GM12875 (cell line): ENCODE measurements around the gene ADAMTS7.
A peak's percentile ranks its signal among the peaks of the same experiment; 100 is the strongest.

Experiments
- H3K4me3 ChIP-seq: one replicate; pipeline ENCODE4 v1.5.1; 2011; ENCODE audit warnings: low read depth, low read length, control low read depth
- TF ChIP-seq, protein P1 (sequence below): IDR thresholded peaks from 2 replicates; pipeline ENCODE4 v1.5.1; 2011; ENCODE audit warnings: low read depth, mild to moderate bottlenecking, control low read depth, inconsistent platforms, low read length, moderate library complexity, borderline replicate concordance; ENCODE audit not compliant: insufficient read depth

ADAMTS7 gene

DNA sequence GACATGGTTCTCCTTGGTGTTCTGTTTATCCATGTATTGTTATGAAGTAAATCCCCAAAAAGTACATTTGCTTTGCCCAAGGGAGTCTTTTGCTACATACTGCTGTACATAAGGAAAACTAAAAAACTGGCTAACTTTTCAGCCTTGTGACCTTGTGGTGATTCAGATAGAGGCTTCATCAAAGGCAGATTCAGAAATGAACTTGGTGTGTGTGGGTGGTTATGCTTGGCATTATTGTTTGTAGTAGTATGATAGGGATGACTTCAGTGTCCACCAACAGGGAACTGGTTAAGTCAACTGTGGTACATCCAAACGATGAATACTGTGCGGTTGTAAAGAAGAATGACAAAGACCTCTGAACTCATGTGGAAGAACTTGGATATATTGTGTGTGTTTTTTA, 94.6 kb downstream of the ADAMTS7 start:
- H3K4me3 ChIP-seq = no peak overlapping the region
- TF ChIP-seq, protein P1, sequence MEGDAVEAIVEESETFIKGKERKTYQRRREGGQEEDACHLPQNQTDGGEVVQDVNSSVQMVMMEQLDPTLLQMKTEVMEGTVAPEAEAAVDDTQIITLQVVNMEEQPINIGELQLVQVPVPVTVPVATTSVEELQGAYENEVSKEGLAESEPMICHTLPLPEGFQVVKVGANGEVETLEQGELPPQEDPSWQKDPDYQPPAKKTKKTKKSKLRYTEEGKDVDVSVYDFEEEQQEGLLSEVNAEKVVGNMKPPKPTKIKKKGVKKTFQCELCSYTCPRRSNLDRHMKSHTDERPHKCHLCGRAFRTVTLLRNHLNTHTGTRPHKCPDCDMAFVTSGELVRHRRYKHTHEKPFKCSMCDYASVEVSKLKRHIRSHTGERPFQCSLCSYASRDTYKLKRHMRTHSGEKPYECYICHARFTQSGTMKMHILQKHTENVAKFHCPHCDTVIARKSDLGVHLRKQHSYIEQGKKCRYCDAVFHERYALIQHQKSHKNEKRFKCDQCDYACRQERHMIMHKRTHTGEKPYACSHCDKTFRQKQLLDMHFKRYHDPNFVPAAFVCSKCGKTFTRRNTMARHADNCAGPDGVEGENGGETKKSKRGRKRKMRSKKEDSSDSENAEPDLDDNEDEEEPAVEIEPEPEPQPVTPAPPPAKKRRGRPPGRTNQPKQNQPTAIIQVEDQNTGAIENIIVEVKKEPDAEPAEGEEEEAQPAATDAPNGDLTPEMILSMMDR = no peak

DNA sequence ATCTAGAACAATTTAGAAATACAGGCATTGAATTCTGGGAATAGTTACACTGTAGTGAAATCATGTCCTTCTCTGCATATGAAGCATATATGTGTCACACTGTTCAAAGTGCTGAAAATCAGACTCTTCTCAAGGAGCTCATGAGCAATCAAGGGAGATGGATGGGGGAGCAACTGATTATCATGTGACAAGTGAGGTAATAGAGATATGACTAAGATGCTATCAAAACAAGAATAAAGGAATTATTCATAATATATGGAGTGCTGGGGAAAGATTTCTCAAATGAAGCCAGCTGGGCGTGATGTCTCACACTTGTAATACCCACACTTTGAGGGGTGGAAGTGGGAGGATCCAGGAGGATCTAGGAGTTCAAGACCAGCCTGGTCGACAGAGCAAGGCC, 95.3 kb downstream of the ADAMTS7 start:
- TF ChIP-seq, protein P1 = no peak
- no peak overlapping the region for H3K4me3 ChIP-seq

DNA sequence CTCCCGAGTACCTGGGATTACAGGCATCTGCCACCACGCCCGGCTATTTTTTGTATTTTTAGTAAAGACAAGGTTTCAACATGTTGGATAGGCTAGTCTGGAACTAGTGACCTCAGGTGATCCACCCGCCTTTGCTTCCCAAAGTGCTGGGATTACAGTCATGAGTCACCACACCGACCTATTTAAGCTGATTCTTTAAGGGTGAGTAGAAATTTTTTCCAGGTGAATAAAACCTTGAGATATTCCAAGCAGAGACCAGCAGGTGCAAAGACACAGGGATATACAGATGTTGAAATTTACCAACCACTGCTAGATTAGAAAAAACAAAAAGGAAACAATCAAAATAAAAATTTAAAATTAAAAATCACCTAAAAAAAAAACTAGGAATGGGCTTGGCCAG, 95.8 kb downstream of the ADAMTS7 start:
- H3K4me3 ChIP-seq = no peak overlapping the region
- TF ChIP-seq, protein P1 = no peak

GRCh38 chr15:78714890-78715289, 96.4 kb downstream of the ADAMTS7 start:
- TF ChIP-seq, protein P1 = no peak
- H3K4me3 ChIP-seq = no peak overlapping the region

GRCh38 chr15:78712797-78713515, 98.3 kb downstream of the ADAMTS7 start:
- no peak overlapping the region for H3K4me3 ChIP-seq
- TF ChIP-seq, protein P1 = no peak

- TF ChIP-seq, protein P1 = no peak
- H3K4me3 ChIP-seq = no peak overlapping the region
Measured at GRCh38 chr15:78711638-78712037, 99.6 kb downstream of the ADAMTS7 start.

DNA sequence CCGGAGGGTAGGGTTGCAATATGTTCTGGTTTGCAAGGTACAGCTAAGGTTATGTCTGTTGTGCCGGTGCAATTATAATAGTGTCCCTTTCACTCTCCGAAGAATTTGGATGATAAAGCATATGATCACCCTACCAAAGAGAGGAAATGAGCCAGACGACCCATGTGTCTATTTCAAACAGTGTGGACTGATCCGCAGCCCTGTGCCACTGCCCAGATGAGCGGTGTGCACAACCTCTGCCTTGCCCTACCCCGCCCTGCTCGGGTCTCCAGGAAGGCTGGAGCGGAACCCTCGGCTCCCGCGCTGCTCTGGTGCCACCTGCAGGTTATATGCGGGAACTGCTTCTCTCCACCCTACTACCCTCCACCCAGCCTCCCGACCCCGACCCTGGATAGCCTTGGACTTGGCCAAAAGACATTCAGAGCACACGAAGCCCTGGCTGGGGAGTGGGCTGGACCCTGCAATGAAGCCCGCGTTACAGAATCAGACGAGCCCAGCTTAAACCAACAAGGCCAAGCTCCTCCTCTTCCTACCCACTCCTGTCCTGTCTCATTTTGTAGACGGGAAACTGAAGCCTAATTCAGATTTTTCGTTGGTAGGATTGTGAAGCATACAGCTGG, 101.9 kb downstream of the ADAMTS7 start:
- H3K4me3 ChIP-seq = no peak overlapping the region
- TF ChIP-seq, protein P1 = peak; percentile 92
